IPS-20b (cell line): ENCODE data around the gene ARFGAP3.

ENCODE experiments used
- H3K27ac ChIP-seq: one replicate; pipeline ENCODE4 v1.5.1; 2013; ENCODE audit warnings: low read length
- H3K27me3 ChIP-seq: 2 replicates; pipeline ENCODE4 v1.6.1; 2013; ENCODE audit warnings: mild to moderate bottlenecking, low read length, inconsistent platforms; ENCODE audit not compliant: insufficient read depth
- H3K36me3 ChIP-seq: 2 replicates; pipeline ENCODE4 v1.6.1; 2013; ENCODE audit warnings: low read depth, mild to moderate bottlenecking, inconsistent platforms, low read length, moderate library complexity; ENCODE audit not compliant: insufficient read depth
- H3K4me1 ChIP-seq: 2 replicates; pipeline ENCODE4 v1.6.1; 2013; ENCODE audit warnings: mild to moderate bottlenecking, control low read depth, inconsistent platforms, low read length, moderate library complexity; ENCODE audit not compliant: insufficient read depth
- H3K4me3 ChIP-seq: 2 replicates; pipeline ENCODE4 v1.5.1; 2013; ENCODE audit warnings: mild to moderate bottlenecking, low read length, inconsistent platforms
- H3K9ac ChIP-seq: 2 replicates; pipeline ENCODE4 v1.6.1; 2013; ENCODE audit warnings: low read depth, mild to moderate bottlenecking, inconsistent platforms, low read length, moderate library complexity
- H3K9me3 ChIP-seq: 2 replicates; pipeline ENCODE4 v1.6.1; 2013; ENCODE audit warnings: mild to moderate bottlenecking, low read depth, low read length, inconsistent platforms; ENCODE audit not compliant: insufficient read depth

ARFGAP3 gene

GRCh38 chr22:42881982-42882656, 25.0 kb upstream of the ARFGAP3 start:
- no peaks in the 10 kb centered on the region for H3K27me3 ChIP-seq
- no peak overlapping the region for H3K27ac ChIP-seq
- H3K4me1 ChIP-seq, result peaks cover 4% of the 10 kb centered on the region; the same call in 1 of the 2 replicates
- no peak overlapping the region for H3K4me3 ChIP-seq
- H3K9me3 ChIP-seq, result no peaks in the 10 kb centered on the region
- H3K36me3 ChIP-seq, result peaks cover 85% of the 10 kb centered on the region
- H3K9ac ChIP-seq, result no peak overlapping the region

GRCh38 chr22:42881298-42881697, 24.2 kb upstream of the ARFGAP3 start:
- Histone ChIP-seq H3K9me3 (no peaks in the 10 kb centered on the region), H3K27ac (no peak overlapping the region), H3K36me3 (peaks cover 85% of the 10 kb centered on the region), H3K27me3 (no peaks in the 10 kb centered on the region), H3K9ac (no peak overlapping the region), H3K4me3 (no peak overlapping the region), H3K4me1 (peaks cover 4% of the 10 kb centered on the region; the same call in 1 of the 2 replicates)

GRCh38 chr22:42880815-42881214, 23.7 kb upstream of the ARFGAP3 start:
- H3K27ac ChIP-seq, result no peak overlapping the region
- no peaks in the 10 kb centered on the region for H3K27me3 ChIP-seq
- no peaks in the 10 kb centered on the region for H3K9me3 ChIP-seq
- no peak overlapping the region for H3K9ac ChIP-seq
- H3K4me1 ChIP-seq, result peaks cover 4% of the 10 kb centered on the region; the same call in 1 of the 2 replicates
- no peak overlapping the region for H3K4me3 ChIP-seq
- H3K36me3 ChIP-seq, result peaks cover 86% of the 10 kb centered on the region

- peaks cover 4% of the 10 kb centered on the region; the same call in 1 of the 2 replicates for H3K4me1 ChIP-seq
- no peaks in the 10 kb centered on the region for H3K9me3 ChIP-seq
- H3K27me3 ChIP-seq, result no peaks in the 10 kb centered on the region
- H3K36me3 ChIP-seq, result peaks cover 91% of the 10 kb centered on the region
- no peak overlapping the region for H3K4me3 ChIP-seq
- H3K9ac ChIP-seq, result no peak overlapping the region
- no peak overlapping the region for H3K27ac ChIP-seq
Measured at GRCh38 chr22:42879371-42880021, 22.4 kb upstream of the ARFGAP3 start.

GRCh38 chr22:42878561-42879305, 21.7 kb upstream of the ARFGAP3 start:
- H3K36me3 ChIP-seq, result peaks cover 91% of the 10 kb centered on the region
- H3K27ac ChIP-seq, result no peak overlapping the region

GRCh38 chr22:42877597-42878340, 20.7 kb upstream of the ARFGAP3 start:
- no peak overlapping the region for H3K27ac ChIP-seq
- H3K4me3 ChIP-seq, result no peak overlapping the region
- H3K9ac ChIP-seq, result no peak overlapping the region
- peaks cover 91% of the 10 kb centered on the region for H3K36me3 ChIP-seq
- no peaks in the 10 kb centered on the region for H3K9me3 ChIP-seq
- no peaks in the 10 kb centered on the region for H3K27me3 ChIP-seq
- peaks cover 2% of the 10 kb centered on the region; the same call in 1 of the 2 replicates for H3K4me1 ChIP-seq

More at GRCh38 chr22:42878561-42879305, 21.7 kb upstream of the ARFGAP3 start:
- no peak overlapping the region for H3K4me3 ChIP-seq
- no peaks in the 10 kb centered on the region for H3K9me3 ChIP-seq
- H3K4me1 ChIP-seq, result peaks cover 4% of the 10 kb centered on the region; the same call in 1 of the 2 replicates
- H3K9ac ChIP-seq, result no peak overlapping the region
- no peaks in the 10 kb centered on the region for H3K27me3 ChIP-seq

- H3K9me3 ChIP-seq, result no peaks in the 10 kb centered on the region
- H3K36me3 ChIP-seq, result peaks cover 91% of the 10 kb centered on the region
- no peaks in the 10 kb centered on the region for H3K27me3 ChIP-seq
- H3K4me3 ChIP-seq, result no peak overlapping the region
- no peak overlapping the region for H3K27ac ChIP-seq
- no peaks in the 10 kb centered on the region for H3K4me1 ChIP-seq
- H3K9ac ChIP-seq, result no peak overlapping the region
Measured at GRCh38 chr22:42877158-42877557, 20.1 kb upstream of the ARFGAP3 start.

GRCh38 chr22:42876041-42876440, 19.0 kb upstream of the ARFGAP3 start:
- Histone ChIP-seq H3K27ac (no peak overlapping the region), H3K9me3 (no peaks in the 10 kb centered on the region), H3K36me3 (peaks cover 89% of the 10 kb centered on the region), H3K4me1 (no peaks in the 10 kb centered on the region), H3K4me3 (no peak overlapping the region), H3K9ac (no peak overlapping the region), H3K27me3 (no peaks in the 10 kb centered on the region)

GRCh38 chr22:42874010-42874409, 16.9 kb upstream of the ARFGAP3 start:
- no peaks in the 10 kb centered on the region for H3K9me3 ChIP-seq
- H3K9ac ChIP-seq, result no peak overlapping the region
- H3K36me3 ChIP-seq, result peaks cover 84% of the 10 kb centered on the region
- no peak overlapping the region for H3K4me3 ChIP-seq
- H3K4me1 ChIP-seq, result no peaks in the 10 kb centered on the region
- H3K27me3 ChIP-seq, result no peaks in the 10 kb centered on the region
- no peak overlapping the region for H3K27ac ChIP-seq

- Histone ChIP-seq H3K4me1 (no peaks in the 10 kb centered on the region), H3K9ac (no peak overlapping the region), H3K27me3 (no peaks in the 10 kb centered on the region), H3K9me3 (no peaks in the 10 kb centered on the region), H3K36me3 (peaks cover 77% of the 10 kb centered on the region), H3K4me3 (no peak overlapping the region), H3K27ac (no peak overlapping the region)
Measured at GRCh38 chr22:42873356-42873755, 16.3 kb upstream of the ARFGAP3 start.

- Histone ChIP-seq H3K36me3 (peaks cover 72% of the 10 kb centered on the region), H3K27ac (no peak overlapping the region), H3K4me1 (no peaks in the 10 kb centered on the region), H3K9me3 (no peaks in the 10 kb centered on the region), H3K9ac (no peak overlapping the region), H3K27me3 (no peaks in the 10 kb centered on the region), H3K4me3 (no peak overlapping the region)
Measured at GRCh38 chr22:42872821-42873220, 15.7 kb upstream of the ARFGAP3 start.
